IMR-90 (cell line): ENCODE data around the gene WEE1. TPM values are rescaled to one million over a fixed set of nuclear protein-coding genes. Genes with fewer than 3 reads are reported as not detected.

Experiments used
- ATAC-seq: fragments of 200-7000 bp; cut with Tn5 transposase; 2 replicates; pipeline ENCODE4 v1.9.1; 2020; ENCODE audit warnings: low read depth, mild to moderate bottlenecking, moderate library complexity
- BruUV-seq: library from RNA; stranded (reverse); fragments of 400-500 nt; replicated peaks from 2 replicates; lab custom pipeline; 2021; lab: Mats Ljungman, UMichigan
- CTCF ChIA-PET: fragments of 300-600 bp; formaldehyde crosslinking; extraction: SDS; loops from one replicate; lab custom pipeline; 2021; ENCODE audit warnings: antibody characterized with exemption; lab: Yijun Ruan, JAX
- POLR2A ChIA-PET: fragments of 300-600 bp; sonication (Branson Sonifier 250); formaldehyde crosslinking; loops from one replicate; lab custom pipeline; 2022; ENCODE audit warnings: antibody characterized with exemption; ENCODE audit not compliant: unreplicated experiment; lab: Charles Lee
- DNase-seq: peaks from one replicate; pipeline ENCODE4 v3.0.0; 2013
- H2AFZ ChIP-seq: replicated peaks from 2 replicates; pipeline ENCODE3; 2013; ENCODE audit warnings: low read length, mild to moderate bottlenecking; ENCODE audit not compliant: poor library complexity
- H2AK5ac ChIP-seq: 2 replicates; pipeline ENCODE4 v1.6.1; 2013; ENCODE audit warnings: low read depth, low read length, inconsistent platforms
- H2AK9ac ChIP-seq: replicated peaks from 2 replicates; pipeline ENCODE3; 2013; ENCODE audit warnings: mild to moderate bottlenecking, low read depth, low read length, moderate library complexity; ENCODE audit not compliant: poor library complexity
- H2BK120ac ChIP-seq: 2 replicates; pipeline ENCODE4 v1.6.1; 2013; ENCODE audit warnings: low read depth, low read length, inconsistent platforms
- H2BK15ac ChIP-seq: 3 replicates; pipeline ENCODE4 v1.6.1; 2013; ENCODE audit warnings: low read depth, low read length, inconsistent platforms
- H2BK20ac ChIP-seq: 2 replicates; pipeline ENCODE4 v1.6.1; 2013; ENCODE audit warnings: low read depth, mild to moderate bottlenecking, inconsistent platforms, low read length, moderate library complexity
- H2BK5ac ChIP-seq: 2 replicates; pipeline ENCODE4 v1.6.1; 2013; ENCODE audit warnings: mild to moderate bottlenecking, low read depth, low read length, inconsistent platforms; ENCODE audit not compliant: poor library complexity, severe bottlenecking
- H3K14ac ChIP-seq: replicated peaks from 2 replicates; pipeline ENCODE4 v1.6.1; 2013; ENCODE audit warnings: low read depth, low read length, inconsistent platforms
- H3K18ac ChIP-seq: 2 replicates; pipeline ENCODE4 v1.6.1; 2013; ENCODE audit warnings: low read depth, low read length, control low read depth
- H3K23ac ChIP-seq: 2 replicates; pipeline ENCODE4 v1.6.1; 2013; ENCODE audit warnings: low read depth, low read length, inconsistent platforms
- H3K27ac ChIP-seq: 2 replicates; pipeline ENCODE4 v1.5.1; 2013; ENCODE audit warnings: mild to moderate bottlenecking, control low read depth, low read length; ENCODE audit not compliant: insufficient read depth
- H3K27me3 ChIP-seq: 2 replicates; pipeline ENCODE4 v1.6.1; 2013; ENCODE audit warnings: low read length; ENCODE audit not compliant: control insufficient read depth, insufficient read depth
- H3K36me3 ChIP-seq: 2 replicates; pipeline ENCODE4 v1.6.1; 2013; ENCODE audit warnings: low read length, mixed read lengths; ENCODE audit not compliant: control insufficient read depth, insufficient read depth
- H3K4ac ChIP-seq: 2 replicates; pipeline ENCODE4 v1.6.1; 2013; ENCODE audit warnings: low read depth, low read length, inconsistent platforms
- H3K4me1 ChIP-seq: 2 replicates; pipeline ENCODE4 v1.6.1; 2013; ENCODE audit warnings: low read length, mixed read lengths; ENCODE audit not compliant: control insufficient read depth, insufficient read depth
- H3K4me2 ChIP-seq: 2 replicates; pipeline ENCODE4 v1.6.1; 2013; ENCODE audit warnings: low read depth, mild to moderate bottlenecking, control low read depth, low read length, moderate library complexity
- H3K4me3 ChIP-seq: 2 replicates; pipeline ENCODE4 v1.5.1; 2013; ENCODE audit warnings: low read depth, mild to moderate bottlenecking, control low read depth, low read length, moderate library complexity; ENCODE audit not compliant: insufficient read depth
- H3K56ac ChIP-seq: 2 replicates; pipeline ENCODE4 v1.6.1; 2013; ENCODE audit warnings: low read length, inconsistent platforms; ENCODE audit not compliant: insufficient read depth; ENCODE audit errors: extremely low read depth
- H3K79me1 ChIP-seq, 2 experiments: 2 replicates each; pipeline ENCODE4 v1.6.1; 2013; ENCODE audit warnings: low read length in 2 of 2, inconsistent platforms in 1 of 2, low read depth in 1 of 2
- H3K9ac ChIP-seq: 2 replicates; pipeline ENCODE4 v1.6.1; 2013; ENCODE audit warnings: low read depth, low read length, control low read depth
- H3K9me1 ChIP-seq: 2 replicates; pipeline ENCODE4 v1.6.1; 2013; ENCODE audit warnings: low read length, inconsistent platforms; ENCODE audit not compliant: insufficient read depth
- H3K9me3 ChIP-seq: 2 replicates; pipeline ENCODE4 v1.6.1; 2013; ENCODE audit warnings: low read length; ENCODE audit not compliant: control insufficient read depth, insufficient read depth
- H4K20me1 ChIP-seq: 2 replicates; pipeline ENCODE4 v1.6.1; 2013; ENCODE audit warnings: low read length, inconsistent platforms; ENCODE audit not compliant: insufficient read depth
- H4K5ac ChIP-seq: 2 replicates; pipeline ENCODE4 v1.6.1; 2013; ENCODE audit warnings: mild to moderate bottlenecking, low read depth, low read length, control low read depth
- H4K8ac ChIP-seq, 2 experiments: 2 replicates each; pipeline ENCODE4 v1.6.1; 2013; ENCODE audit warnings: low read depth in 2 of 2, low read length in 2 of 2, control low read depth in 1 of 2, inconsistent platforms in 1 of 2
- H4K91ac ChIP-seq: 2 replicates; pipeline ENCODE4 v1.6.1; 2013; ENCODE audit warnings: low read depth, low read length, inconsistent platforms; ENCODE audit not compliant: insufficient read depth
- BHLHE40 ChIP-seq: fragments of 150-350 bp; IDR thresholded peaks from 2 replicates; pipeline ENCODE4 v1.6.1; 2016; ENCODE audit warnings: mild to moderate bottlenecking, low read depth, low read length
- FOS ChIP-seq: fragments of 150-350 bp; IDR thresholded peaks from 2 replicates; pipeline ENCODE4 v1.6.1; 2016; ENCODE audit warnings: low read depth, low read length
- POLR2A ChIP-seq: IDR thresholded peaks from 2 replicates; pipeline ENCODE4 v1.6.1; 2012; ENCODE audit warnings: mild to moderate bottlenecking, low read depth, low read length
- USF2 ChIP-seq: fragments of 150-350 bp; IDR thresholded peaks from 2 replicates; pipeline ENCODE4 v1.6.1; 2017; ENCODE audit warnings: mild to moderate bottlenecking, antibody characterized with exemption, low read length, low read depth
- WGBS, 2 experiments: methylation state at CpG; one replicate each; pipeline versions ENCODE4 v1.1.5 to v1.1.7; 2013; ENCODE audit warnings: missing lambda C conversion rate in 2 of 2; ENCODE audit not compliant: insufficient read length in 1 of 2; ENCODE audit errors: extremely low coverage in 2 of 2; 5-methylcytosine and 5-hydroxymethylcytosine counted together
- dilution Hi-C: fragments of 300-500 bp; cut with HindIII; formaldehyde crosslinking; loops from one replicate; pipeline ENCODE4 v1.14.3; 2018; ENCODE audit warnings: low sequenced_read_pairs; ENCODE audit not compliant: unreplicated experiment
- in situ Hi-C: fragments of 300-500 bp; cut with MboI; formaldehyde crosslinking; loops from 3 replicates; pipeline ENCODE4 v1.14.3; 2019; ENCODE audit warnings: low sequenced_read_pairs, inconsistent platforms, mixed read lengths
- intact Hi-C: fragments of 100-400 bp; cut with micrococcal nuclease; formaldehyde crosslinking; loops from 2 replicates; pipeline ENCODE4 v1.10.0; 2022
- polyA plus RNA-seq, 3 experiments: library from polyadenylated mRNA; depleted of rRNA; stranded (reverse); fragments of >200 nt; gene quantifications; 2 replicates each; pipeline ENCODE4 v1.2.3, GENCODE V29; 2012; ENCODE audit warnings: low replicate concordance in 1 of 3
- total RNA-seq: library from RNA; depleted of rRNA; stranded (reverse); fragments of >200 nt; gene quantifications from 2 replicates; pipeline ENCODE4 v1.2.3, GENCODE V29; 2012

The WEE1 gene
- total and polyA plus RNA-seq, 2 of the 4 experiments (the other 2 are of a cell fraction): 26.5 to 29.2 TPM

GRCh38 chr11:9576701-9577381, 3.4 kb downstream of the WEE1 start:
- H4K20me1 ChIP-seq: peaks cover 3% of the 10 kb centered on the region
- H3K79me1 ChIP-seq: peaks cover 5 to 21% of the 10 kb centered on the region in 2 experiments
- peak overlapping the region; percentile 3; the same call in 1 of the 3 replicates for H2BK15ac ChIP-seq
- peak overlapping the region; percentile 88 for H3K23ac ChIP-seq
- H3K27me3 ChIP-seq: no peaks in the 10 kb centered on the region
- TF ChIP-seq BHLHE40 (no peak), USF2 (no peak), POLR2A (peak; percentile 36; the same call in 1 of the 2 replicates), FOS (no peak)
- ATAC-seq: no peak
- H3K36me3 ChIP-seq: peaks cover 12% of the 10 kb centered on the region
- no peaks in the 10 kb centered on the region for H3K9me3 ChIP-seq
- no peak overlapping the region for H4K5ac ChIP-seq
- H3K9me1 ChIP-seq: peaks cover 3% of the 10 kb centered on the region; the same call in 1 of the 2 replicates
- peak overlapping the region; percentile 94 for H2BK5ac ChIP-seq
- no peak overlapping the region for H4K91ac ChIP-seq
- no peak overlapping the region for H2AFZ ChIP-seq
- in situ Hi-C loops (no loop called here), dilution Hi-C loops (no loop called here), intact Hi-C loops (no loop called here)
- CTCF ChIA-PET: interaction anchor here (1.2 to 1.3 kb wide), 4 partner anchors 10 to 171 kb away, joined by 3 to 6 read pairs (median 4); no protein-coding TSS in a partner anchor
- H2BK20ac ChIP-seq: peak overlapping the region; percentile 6; the same call in 1 of the 2 replicates
- no TSS peak for BruUV-seq
- H3K18ac ChIP-seq: 0 out of 2 replicates have a peak overlapping the region, but pooled peaks have one; percentile 26
- H3K9ac ChIP-seq: peak overlapping the region; percentile 77; the same call in 1 of the 2 replicates
- H2BK120ac ChIP-seq: peak overlapping the region; percentile 51
- H3K14ac ChIP-seq: peak overlapping the region; percentile 75
- peak overlapping the region; percentile 63; the same call in 1 of the 2 replicates for H3K4ac ChIP-seq
- DNase-seq: peak; percentile 73
- H2AK5ac ChIP-seq: no peak overlapping the region
- H3K4me3 ChIP-seq: peak overlapping the region; percentile 76
- peak overlapping the region; percentile 67; the same call in 1 of the 2 replicates for H3K56ac ChIP-seq
- peak overlapping the region; percentile 39; a peak in 1 of 4 replicates for H4K8ac ChIP-seq
- H3K27ac ChIP-seq: peak overlapping the region; percentile 46; the same call in 1 of the 2 replicates
- H3K4me2 ChIP-seq: peak overlapping the region; percentile 98
- no peak overlapping the region for H2AK9ac ChIP-seq
- POLR2A ChIA-PET: interaction anchor here (0.6 to 0.9 kb wide), 2 partner anchors 10 to 752 kb away, joined by 3 to 4 read pairs; no protein-coding TSS in a partner anchor
- no CpG with 5 or more reads among the region's 4 CpGs for WGBS, 2 experiments
- H3K4me1 ChIP-seq: no peaks in the 10 kb centered on the region
